ENCODE data around the gene RPLP1. TPM values are rescaled to one million over a fixed set of nuclear protein-coding genes. Genes with fewer than 3 reads are reported as not detected.

Gene RPLP1
- total and polyA plus RNA-seq, 9 of the 15 experiments (the other 6 are each of a cell fraction or from before 2014, with no cell fraction given) = 76.3 to 3,053 (median 847) TPM

GRCh38 chr15:69462493-69463181 lies 10.0 kb downstream of the RPLP1 start (continued):
- TF ChIP-seq ARID3B (CRISPR knock-in tag; IDR thresholded peaks at IDR 0.05; ENCODE audit: borderline replicate concordance) = no peak
- peak; percentile 26; the same call in 1 of the 2 replicates for TF ChIP-seq E2F3 (CRISPR knock-in tag; IDR thresholded peaks at IDR 0.05)
- TF ChIP-seq SRSF9 (IDR thresholded peaks at IDR 0.05; ENCODE audit: borderline replicate concordance, low read depth, low read length) = no peak
- no peak for TF ChIP-seq ADNP (tag; IDR thresholded peaks at IDR 0.05)
- no peak for TF ChIP-seq POLR2AphosphoS2 (IDR thresholded peaks at IDR 0.05; ENCODE audit: low read length)
- TF ChIP-seq ZBTB49 (CRISPR knock-in tag; IDR thresholded peaks at IDR 0.05; ENCODE audit: borderline replicate concordance) = no peak
- TF ChIP-seq ZNF143 (CRISPR knock-in tag; IDR thresholded peaks at IDR 0.05) = no peak
- TF ChIP-seq ZNF146 (CRISPR knock-in tag; IDR thresholded peaks at IDR 0.05; ENCODE audit: unreplicated experiment) = no peak
- no peak for TF ChIP-seq LEF1 (IDR thresholded peaks at IDR 0.05)
- no peak for TF ChIP-seq TEAD2 (tag; IDR thresholded peaks at IDR 0.05)
- no peak for TF ChIP-seq ARNT (IDR thresholded peaks at IDR 0.05)
- no peak for TF ChIP-seq BRF1 (IDR thresholded peaks at IDR 0.05; ENCODE audit: borderline replicate concordance, extremely low read depth, insufficient read length)
- TF ChIP-seq U2AF1 (optimal IDR thresholded peaks at IDR 0.05; ENCODE audit: low read depth, low read length) = no peak
- TF ChIP-seq POLR2AphosphoS5 (IDR thresholded peaks at IDR 0.05; ENCODE audit: control insufficient read depth, insufficient read depth, low read depth, low read length) = peak; percentile 84
- no peak; the same call in 1 of the 2 replicates for TF ChIP-seq ATF6 (CRISPR knock-in tag; IDR thresholded peaks at IDR 0.05)
- no peak for TF ChIP-seq U2AF2 (optimal IDR thresholded peaks at IDR 0.05; ENCODE audit: low read depth, low read length)
- no peak for TF ChIP-seq SIRT6 (IDR thresholded peaks at IDR 0.05; ENCODE audit: low read depth, low read length)
- TF ChIP-seq RB1 (IDR thresholded peaks at IDR 0.05; ENCODE audit: low read depth) = peak; percentile 64; the same call in 1 of the 2 replicates
- TF ChIP-seq JUN (IDR thresholded peaks at IDR 0.05; ENCODE audit: borderline replicate concordance, low read depth, low read length) = peak; percentile 38; the same call in 1 of the 2 replicates
- no peak for TF ChIP-seq JUN (CRISPR knock-in tag; IDR thresholded peaks at IDR 0.05; ENCODE audit: borderline replicate concordance)
- TF ChIP-seq MCM5 (IDR thresholded peaks at IDR 0.05; ENCODE audit: low read depth) = no peak
- TF ChIP-seq NFYB (IDR thresholded peaks at IDR 0.05; ENCODE audit: extremely low read depth, insufficient read length) = no peak

Measured in K562 (cell line).